Upper lobe of left lung (tissue), 4 donors: ENCODE data around the gene GTPBP4.

Experiments
- EP300 ChIP-seq, 4 donors: sonication (generic); formaldehyde crosslinking; IDR thresholded peaks; one replicate each; pipeline ENCODE4 v1.5.1; 2017; ENCODE audit warnings: antibody characterized with exemption in 4 of 4, control low read depth in 2 of 4
- POLR2A ChIP-seq, 4 donors: fragments of 450-650 bp; IDR thresholded peaks; one replicate each; pipeline ENCODE4 v1.5.1; 2016 to 2017; ENCODE audit warnings: antibody characterized with exemption in 4 of 4, mild to moderate bottlenecking in 2 of 4
- POLR2AphosphoS5 ChIP-seq, 2 donors: sonication (generic); formaldehyde crosslinking; IDR thresholded peaks; one replicate each; pipeline ENCODE4 v1.5.1; 2017; ENCODE audit warnings: antibody characterized with exemption in 2 of 2
- TF ChIP-seq, protein P1 (sequence below), 6 experiments: fragments of 450-650 bp in 4 of 6; fragments of 200-600 bp in 2 of 6; sonication (generic) in 2 of 6; IDR thresholded peaks; one replicate each; pipeline ENCODE4 v1.5.1; 2016 to 2019; ENCODE audit warnings: antibody characterized with exemption in 6 of 6

DNA sequence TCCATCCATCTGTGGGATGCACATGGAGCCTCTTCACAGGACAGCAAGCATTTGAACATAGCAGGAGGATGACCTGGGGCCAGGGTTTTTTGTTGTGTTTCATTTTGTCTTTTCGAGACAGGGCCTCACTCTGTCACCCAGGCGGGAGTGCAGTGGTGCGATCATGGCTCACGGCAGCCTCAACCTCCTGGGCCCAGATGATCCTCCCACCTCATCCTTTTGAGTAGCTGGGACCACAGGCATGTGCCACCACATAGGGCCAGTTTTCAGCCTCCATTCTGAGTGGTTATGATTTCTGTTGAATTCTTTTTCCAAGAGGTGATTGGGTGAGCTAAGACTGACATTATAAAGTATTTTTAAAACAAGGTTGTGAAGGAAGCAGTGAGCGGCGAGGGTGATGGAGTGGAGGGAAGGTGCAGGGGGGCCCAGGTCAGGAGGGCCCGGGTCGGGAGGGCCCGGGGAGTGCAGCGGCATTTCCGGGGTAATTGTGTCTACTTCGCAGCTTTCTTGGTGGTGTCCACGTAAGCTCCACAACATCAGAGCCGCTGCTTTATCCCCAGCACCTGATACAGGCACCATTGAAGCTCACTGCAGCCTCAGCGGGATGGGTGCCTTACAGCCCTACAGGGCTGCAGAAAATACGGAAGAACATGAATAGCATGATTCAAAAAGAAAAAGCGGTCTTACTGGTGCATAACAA lies 44.8 kb upstream of the GTPBP4 start:
- TF ChIP-seq, protein P1, sequence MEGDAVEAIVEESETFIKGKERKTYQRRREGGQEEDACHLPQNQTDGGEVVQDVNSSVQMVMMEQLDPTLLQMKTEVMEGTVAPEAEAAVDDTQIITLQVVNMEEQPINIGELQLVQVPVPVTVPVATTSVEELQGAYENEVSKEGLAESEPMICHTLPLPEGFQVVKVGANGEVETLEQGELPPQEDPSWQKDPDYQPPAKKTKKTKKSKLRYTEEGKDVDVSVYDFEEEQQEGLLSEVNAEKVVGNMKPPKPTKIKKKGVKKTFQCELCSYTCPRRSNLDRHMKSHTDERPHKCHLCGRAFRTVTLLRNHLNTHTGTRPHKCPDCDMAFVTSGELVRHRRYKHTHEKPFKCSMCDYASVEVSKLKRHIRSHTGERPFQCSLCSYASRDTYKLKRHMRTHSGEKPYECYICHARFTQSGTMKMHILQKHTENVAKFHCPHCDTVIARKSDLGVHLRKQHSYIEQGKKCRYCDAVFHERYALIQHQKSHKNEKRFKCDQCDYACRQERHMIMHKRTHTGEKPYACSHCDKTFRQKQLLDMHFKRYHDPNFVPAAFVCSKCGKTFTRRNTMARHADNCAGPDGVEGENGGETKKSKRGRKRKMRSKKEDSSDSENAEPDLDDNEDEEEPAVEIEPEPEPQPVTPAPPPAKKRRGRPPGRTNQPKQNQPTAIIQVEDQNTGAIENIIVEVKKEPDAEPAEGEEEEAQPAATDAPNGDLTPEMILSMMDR (IDR thresholded peaks at IDR 0.05), result no peak
- TF ChIP-seq POLR2A (IDR thresholded peaks at IDR 0.05) (no peak), POLR2AphosphoS5 (IDR thresholded peaks at IDR 0.05) (no peak), EP300 (IDR thresholded peaks at IDR 0.05) (no peak)
